Measurements from ENCODE around the gene GPR65.

The GPR65 gene

GRCh38 chr14:88043529-88044443 is 38.9 kb downstream of the GPR65 start:
- DNase-seq = no peak

GRCh38 chr14:88044444-88044758 is 39.5 kb downstream of the GPR65 start:
- DNase-seq = no peak

- peak in 1 of 5 donors; percentile 74 for DNase-seq
These were observed 40.0 kb downstream of the GPR65 start for GRCh38 chr14:88044776-88045446.

DNA sequence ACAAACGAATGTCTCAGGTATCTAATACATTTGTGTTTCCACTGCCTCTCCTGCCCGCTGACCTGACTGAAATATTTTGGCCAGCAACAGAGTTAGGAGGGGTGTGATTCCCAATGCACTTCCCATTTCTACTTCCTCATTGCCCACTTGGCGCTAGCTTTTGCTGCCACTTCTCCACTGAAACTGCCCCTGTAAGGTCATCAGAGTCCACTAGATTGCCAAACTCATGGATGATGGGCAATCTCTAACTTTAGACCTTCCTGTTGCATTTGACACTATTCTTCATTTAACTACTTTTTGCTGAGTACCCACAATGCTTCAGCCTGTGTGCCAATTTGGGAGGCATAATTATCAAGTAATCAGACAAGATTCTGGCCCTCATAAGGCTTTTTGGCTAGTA is 40.8 kb downstream of the GPR65 start:
- no peak for DNase-seq

DNA sequence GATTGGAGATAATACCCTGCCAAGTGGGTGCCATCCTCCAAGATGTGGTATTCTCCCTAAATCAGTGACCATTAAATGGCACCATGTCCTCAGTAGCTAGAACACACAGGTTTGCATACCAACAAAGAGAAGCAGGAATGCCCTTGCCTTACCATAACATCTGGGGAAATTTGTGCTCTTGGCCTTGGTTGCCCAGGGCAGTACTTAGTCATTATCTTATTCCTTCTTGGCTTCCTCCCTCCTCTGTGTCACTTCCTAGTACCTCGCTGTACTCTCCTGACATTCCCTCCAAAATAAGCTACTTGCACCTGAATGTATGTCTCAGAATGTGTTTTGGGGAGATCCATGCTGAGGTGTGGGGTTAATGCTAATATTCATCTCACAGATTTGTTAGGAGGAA is 43.4 kb downstream of the GPR65 start:
- no peak for DNase-seq

GRCh38 chr14:88049266-88049665 is 44.3 kb downstream of the GPR65 start:
- no peak for DNase-seq

- no peak for DNase-seq
These were observed 45.0 kb downstream of the GPR65 start for GRCh38 chr14:88049936-88050335.

DNA sequence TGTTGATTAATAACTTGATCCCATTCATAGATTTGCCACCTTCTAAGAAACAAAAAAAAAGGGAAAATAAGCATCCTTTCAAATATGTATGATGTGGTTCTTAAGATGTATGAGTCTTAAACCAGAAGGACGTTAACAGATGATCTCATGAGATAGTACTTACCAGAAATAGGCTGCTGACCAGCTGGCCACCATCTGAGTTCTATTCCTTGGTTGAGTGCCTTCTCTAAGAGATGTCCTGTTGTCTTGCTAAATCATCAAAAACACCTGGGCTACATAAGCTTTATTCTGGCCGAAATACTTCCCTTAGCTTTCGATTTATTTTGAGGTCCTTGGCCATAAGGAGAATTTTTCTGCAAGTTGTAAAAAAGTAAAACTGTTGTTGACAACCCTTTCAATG is 55.6 kb downstream of the GPR65 start:
- no peak for DNase-seq

- DNase-seq = no peak
These were observed 58.9 kb downstream of the GPR65 start for GRCh38 chr14:88063811-88064210.
